ENCODE results near the gene OSBP.
A peak's percentile ranks its signal among the peaks of the same experiment; 100 is the strongest.

Gene OSBP

DNA sequence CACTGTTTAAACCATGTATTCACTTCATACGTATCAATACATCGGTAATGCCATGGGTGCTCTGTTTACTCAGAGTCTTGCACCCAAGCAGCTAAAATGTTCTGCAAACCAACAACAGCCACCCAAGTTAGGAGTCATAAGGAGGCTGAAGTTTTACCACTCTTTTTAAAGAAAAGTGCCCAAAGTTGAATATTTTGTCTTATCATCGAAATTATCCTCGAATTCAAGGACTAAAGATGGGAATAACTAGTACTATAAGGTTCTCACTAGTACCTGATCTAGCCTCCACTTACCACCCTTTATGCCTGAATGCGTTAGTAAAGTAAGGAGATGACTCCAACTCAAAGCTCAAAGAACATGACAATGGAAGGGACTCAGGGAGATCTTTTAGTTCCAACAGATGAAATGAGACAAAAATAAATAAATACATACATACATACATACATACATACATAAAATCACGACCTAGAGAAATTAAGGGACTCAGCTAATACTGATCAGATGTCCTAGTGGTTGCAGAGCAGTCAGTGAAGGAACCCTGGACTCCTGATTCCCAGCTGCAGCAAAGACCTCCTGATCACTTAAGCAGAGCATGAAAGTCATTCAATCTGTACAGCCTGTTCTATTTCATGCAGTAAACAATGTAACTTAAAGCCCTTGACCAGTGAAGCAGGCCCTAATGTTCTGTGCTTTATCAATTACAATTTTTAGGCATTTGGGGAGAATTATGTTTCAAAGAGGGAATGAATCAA, 7.7 kb downstream of the OSBP start:
- no peak for DNase-seq

DNA sequence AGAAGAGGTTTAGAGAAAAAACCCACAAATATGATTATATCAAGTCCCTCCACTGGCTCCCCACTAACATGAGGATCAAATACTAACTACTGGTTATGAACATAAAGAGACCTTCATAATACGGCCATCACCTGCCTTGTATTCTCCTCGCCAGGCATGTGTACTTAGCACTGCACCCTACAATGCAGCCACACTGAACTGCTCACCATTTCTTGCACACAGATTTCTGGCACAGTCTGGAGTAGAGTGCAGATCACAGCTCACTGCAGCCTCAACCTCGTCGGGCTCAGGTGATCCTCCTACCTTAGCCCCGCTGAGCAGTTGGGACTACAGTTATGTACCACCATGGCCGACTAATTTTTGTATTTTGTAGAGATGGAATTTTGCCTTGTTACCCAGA, 13.1 kb downstream of the OSBP start:
- DNase-seq: no peak

DNA sequence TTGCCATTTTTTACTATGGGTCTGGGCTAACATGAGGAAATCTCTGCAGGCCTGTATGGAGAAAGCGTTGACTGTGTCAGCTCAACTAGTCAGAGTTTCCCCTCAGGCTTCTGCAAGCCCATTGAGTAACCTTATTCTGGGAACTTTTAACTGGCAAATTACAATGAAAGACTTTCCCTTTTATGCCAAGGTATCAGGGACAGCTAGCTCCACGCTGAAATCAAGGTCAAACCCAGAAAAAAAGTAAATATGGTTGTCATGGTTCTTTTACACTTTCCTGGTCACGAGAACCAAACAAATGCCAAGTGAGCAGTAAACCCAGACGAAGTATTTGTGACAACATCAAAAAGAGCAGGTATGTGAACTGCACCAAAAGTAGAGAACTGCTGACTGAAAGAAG, 13.8 kb downstream of the OSBP start:
- no peak for DNase-seq

- DNase-seq: no peak
Observed at GRCh38 chr11:59600636-59601035, 14.9 kb downstream of the OSBP start.

- no peak for DNase-seq
Observed at GRCh38 chr11:59600234-59600633, 15.3 kb downstream of the OSBP start.

DNA sequence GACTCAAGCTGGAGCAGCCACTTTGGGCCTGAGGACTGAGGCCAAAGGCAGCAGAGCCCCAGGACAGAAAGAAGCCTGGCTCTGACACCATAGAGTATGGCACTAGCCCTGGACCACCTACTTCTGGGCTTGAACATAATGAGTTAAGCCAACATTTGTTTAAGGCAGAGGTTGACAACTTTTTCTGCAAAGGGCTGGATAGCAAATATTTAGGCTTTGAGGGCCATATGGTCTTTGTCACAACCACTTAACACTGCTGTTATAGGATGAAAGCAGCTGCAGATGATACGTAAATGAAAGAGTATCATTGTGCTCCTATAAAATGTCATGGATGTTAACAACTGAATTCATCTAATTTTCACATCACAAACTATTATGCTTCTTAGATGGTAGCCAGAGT, 16.6 kb downstream of the OSBP start:
- DNase-seq: no peak

GRCh38 chr11:59584294-59584693, 31.3 kb downstream of the OSBP start:
- no peak for DNase-seq

GRCh38 chr11:59582006-59582405, 33.6 kb downstream of the OSBP start:
- no peak for DNase-seq

DNA sequence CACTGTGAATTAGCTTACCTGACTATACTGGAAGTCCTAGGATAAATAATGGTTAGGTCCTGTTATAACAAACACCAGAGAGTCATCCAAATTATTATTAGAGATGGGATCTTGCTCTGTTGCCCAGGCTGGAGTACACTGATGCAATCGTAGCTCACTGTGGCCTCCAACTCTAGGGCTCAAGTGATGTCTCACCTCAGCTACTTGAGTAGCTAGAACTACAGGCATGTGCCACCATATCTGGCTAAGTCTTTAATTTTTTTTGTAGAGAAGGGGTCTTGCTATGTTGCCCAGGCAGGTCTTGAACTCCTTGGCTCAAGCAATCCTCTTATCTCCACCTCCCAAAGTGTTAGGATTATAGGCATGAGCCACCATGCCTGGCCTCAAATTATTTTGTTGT, 37.2 kb downstream of the OSBP start:
- no peak for DNase-seq

GRCh38 chr11:59575505-59575904, 40.1 kb downstream of the OSBP start:
- no peak for DNase-seq

GRCh38 chr11:59574932-59575502, 40.6 kb downstream of the OSBP start:
- DNase-seq: no peak

- no peak for DNase-seq
Observed at GRCh38 chr11:59574467-59574866, 41.1 kb downstream of the OSBP start.

DNA sequence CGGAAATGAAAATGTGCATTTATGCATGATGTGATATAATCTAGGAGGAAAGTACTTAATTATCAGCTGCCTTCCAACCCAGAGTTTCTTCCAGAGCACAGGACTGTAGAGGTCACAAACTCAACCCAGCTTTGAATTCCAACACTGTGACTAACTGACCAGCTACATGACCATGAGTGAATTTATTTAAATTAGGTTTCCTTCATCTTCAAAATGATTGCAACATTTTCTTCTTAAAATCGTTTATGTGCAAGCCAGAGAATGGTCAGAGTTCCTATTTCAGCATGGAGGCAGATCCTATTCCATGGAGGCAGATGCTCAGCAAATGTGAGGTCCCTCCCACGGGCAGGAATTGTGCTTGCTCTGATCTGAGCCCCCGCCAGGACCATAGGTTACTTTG, 42.4 kb downstream of the OSBP start:
- no peak for DNase-seq

DNA sequence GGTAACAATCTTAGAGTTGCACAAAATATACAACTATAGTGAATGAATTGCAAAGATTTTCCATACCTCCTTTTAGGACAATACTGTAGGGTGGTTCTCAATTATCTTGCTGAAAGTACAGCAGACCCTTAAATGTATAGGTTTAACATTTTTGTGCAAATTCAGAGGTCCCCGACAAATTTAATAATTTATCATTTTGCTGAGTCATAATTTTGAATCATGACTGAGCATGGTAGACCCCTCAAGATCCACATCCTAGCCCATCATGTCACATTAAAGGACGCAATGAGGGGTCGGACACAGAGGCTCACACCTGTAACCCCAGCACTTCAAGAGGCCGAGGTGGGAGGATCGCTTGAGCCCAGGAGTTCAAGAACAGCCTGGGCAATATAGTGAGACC, 43.5 kb downstream of the OSBP start:
- no peak for DNase-seq

DNA sequence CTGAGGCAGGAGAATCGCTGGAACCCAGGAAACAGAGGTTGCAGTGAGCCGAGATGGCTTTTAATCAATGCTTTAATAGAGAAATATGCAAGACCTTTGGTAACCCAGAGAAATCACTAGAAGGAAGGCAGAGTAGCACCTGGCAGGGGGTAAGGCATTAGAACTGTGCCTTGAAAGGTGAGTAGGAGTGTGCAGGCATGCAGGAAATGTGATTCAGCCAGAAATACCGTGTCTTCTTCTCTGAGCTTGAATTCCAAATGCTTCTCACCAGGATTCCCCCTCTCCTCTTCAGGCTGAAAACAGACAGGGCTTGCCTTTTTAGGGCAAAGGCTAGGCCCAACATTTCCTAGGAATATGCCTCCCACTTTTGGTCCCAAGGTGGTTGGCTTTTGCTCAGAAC, 53.3 kb downstream of the OSBP start:
- no peak for DNase-seq

DNA sequence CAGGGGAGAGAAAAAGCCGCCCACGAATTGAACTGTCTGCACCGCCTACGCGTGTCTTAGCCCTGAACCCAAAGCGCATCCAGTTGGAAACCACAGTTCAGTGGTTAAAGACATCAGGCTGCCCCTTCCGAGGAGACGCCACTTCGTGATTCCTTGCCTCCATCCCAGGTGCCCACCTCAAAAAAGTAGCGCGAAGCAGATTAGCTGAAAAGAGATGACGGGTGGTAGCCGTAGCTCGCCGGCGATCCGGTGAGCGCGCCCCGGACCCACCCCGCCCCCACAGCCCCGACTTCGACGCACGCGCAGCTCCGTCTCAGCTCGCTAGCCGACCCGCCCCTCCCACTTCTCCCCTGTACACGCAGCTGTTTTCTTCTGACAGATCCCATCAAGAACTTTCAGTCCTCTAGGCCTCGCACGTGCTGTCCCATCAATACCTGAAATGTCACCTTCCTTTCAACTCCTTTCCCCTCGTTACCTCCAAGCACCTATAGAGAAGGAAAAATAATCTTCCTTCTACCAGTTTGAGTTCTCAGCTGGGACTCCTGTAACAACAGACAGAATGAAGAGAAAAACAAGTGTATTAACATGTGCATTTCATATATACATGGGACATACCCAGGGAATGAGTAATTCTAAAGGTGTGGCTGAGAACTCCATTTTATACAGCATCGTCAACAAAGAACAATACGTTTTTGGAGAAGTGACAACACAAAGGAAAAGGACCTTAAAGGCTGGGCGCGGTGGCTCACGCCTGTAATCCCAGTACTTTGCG, 54.7 kb downstream of the OSBP start:
- DNase-seq: peak; percentile 80

DNA sequence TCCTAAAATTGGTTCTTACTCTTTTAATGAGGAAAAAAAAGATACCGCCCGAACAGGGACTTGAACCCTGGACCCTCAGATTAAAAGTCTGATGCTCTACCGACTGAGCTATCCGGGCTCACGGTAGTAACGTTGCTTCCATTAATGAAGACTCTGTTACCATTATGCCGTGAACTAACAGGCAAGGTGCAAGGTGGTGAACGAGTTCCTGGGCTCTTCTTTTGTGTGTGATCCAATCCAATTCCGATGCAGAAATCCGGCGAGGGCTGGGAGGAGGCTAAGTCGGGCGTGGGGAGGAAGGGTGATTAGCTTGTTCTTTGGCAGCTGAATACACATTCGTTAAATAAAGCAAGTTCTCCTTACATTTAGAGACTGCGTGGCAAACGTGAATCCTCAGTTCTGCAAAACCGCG, 55.3 kb downstream of the OSBP start:
- DNase-seq: no peak

DNA sequence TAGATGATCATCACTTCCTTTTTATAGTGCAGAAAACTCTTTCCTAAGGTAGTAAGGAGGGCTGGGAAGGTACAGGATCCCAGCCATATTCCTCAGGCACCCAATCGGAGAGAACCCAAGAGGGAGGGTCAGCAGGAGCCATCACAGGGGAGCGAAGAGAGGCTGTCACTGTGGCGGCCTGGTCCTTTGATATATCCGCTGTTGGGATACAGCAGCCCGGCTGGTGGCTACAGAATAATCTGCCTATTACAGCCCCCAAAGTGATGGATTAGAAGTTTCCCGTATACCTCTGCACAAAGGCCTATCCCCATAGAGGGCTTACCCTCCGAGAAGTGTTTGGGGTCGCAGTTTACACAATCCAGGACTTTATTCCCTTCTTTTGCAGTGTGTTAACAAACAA, 55.7 kb downstream of the OSBP start:
- no peak for DNase-seq

DNA sequence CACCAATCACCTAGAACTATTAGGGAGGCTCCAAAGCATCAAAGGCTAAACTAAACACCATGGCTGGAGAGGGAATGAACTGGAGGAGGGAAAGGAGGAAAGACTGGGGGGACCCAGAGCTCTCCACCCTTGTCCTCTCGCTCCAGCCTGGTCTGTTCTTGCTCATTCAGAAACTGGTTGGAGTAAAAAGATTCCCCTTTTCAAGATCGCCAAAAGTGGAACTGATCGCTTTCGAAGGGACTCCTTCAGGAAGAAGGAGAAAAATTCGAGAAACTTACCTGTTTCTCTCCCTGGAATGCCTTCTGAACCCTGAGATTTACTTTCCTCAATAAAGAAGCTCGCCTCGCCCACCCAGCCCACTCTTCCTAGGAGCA, 57.3 kb downstream of the OSBP start:
- no peak for DNase-seq

GRCh38 chr11:59556917-59557348, 58.6 kb downstream of the OSBP start:
- DNase-seq: no peak

DNA sequence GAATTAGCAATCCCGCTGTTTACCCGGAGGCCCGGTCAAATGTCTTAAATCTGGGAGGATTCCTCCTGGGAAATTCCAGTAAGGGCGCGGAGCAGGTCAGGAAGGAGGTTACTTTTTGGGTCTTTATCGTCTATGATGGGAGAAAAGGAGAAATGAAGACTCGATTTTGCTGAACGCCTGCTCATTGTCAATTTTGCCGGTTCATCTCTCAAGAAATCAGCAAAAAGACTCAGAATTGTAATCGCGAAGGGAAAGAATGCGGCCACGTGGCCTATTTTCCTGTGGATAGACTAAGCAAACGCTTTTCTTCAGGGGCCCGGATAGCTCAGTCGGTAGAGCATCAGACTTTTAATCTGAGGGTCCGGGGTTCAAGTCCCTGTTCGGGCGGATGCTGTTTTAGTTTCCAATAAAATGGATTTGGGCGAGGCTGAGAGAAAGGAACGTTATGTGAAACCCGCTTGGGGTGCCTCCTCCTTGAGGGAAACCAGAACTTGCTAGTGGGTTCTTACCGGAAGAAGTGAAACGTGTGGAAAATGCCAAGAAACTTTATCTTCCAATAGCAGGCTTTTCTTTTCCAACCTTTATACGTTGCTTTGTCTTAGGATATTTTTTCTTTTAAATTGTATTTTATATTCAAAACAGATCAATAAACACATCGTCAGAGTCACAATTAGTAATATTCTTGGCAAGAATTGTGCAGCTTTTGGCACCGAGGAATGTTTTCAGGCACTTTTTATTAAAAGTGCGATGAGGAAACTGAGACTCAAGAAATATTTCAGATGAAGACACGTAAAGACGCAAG, 59.3 kb downstream of the OSBP start:
- peak; percentile 60 for DNase-seq

DNA sequence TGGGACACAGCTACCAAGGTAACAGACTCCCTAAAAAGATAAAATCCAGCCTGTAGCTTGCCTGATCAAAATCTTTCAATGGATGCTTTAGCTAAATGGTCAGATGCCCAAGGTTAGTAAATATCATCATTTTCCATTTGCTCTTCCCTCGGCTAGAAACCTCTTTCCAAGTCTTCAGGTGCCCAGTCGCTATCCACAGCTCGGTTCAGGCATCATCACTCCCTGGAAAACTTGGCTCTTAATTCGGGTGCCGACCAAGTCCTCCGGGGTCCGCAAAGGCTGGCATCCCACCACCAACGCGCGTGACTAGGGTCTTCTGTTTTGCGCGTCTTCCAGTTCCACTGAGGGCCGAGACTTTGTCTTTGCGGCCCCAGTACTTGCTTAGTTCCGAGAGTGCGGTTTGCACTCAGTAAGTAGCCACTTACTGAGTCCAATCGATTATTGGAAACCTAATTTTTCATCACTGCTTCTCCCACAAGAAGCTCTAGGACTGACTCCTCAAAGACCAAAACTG, 59.9 kb downstream of the OSBP start:
- DNase-seq: no peak

DNA sequence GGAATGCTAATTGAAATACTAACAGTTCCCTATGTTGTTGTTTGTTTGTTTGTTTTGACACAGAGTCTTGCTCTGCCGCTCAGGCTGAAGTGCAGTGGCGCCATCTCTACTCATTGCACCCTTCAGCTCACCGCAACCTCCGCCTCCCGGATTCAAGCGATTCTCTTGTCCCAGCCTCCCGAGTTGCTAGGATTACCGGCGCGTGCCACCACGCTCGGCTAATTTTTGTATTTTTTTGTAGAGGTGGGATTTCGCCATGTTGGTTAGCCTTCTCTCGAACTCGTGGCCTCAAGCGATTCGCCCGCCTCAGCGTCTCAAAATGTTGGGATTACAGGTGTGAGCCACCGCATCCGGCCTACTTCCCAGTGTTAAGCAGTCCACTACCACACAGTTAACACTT, 62.3 kb downstream of the OSBP start:
- DNase-seq: no peak

Data from activated T-cell treated with anti-CD3 and anti-CD28 coated beads, Interleukin-2, amount 50 U/mL, for 1 hour (primary cell).